ENCODE data around the gene ITPKB. TPM values are rescaled to one million over a fixed set of nuclear protein-coding genes. Genes with fewer than 3 reads are reported as not detected.

ITPKB gene
- total and polyA plus RNA-seq, 7 experiments from 2014 or later, result 51.7 to 429 (median 177) TPM

DNA sequence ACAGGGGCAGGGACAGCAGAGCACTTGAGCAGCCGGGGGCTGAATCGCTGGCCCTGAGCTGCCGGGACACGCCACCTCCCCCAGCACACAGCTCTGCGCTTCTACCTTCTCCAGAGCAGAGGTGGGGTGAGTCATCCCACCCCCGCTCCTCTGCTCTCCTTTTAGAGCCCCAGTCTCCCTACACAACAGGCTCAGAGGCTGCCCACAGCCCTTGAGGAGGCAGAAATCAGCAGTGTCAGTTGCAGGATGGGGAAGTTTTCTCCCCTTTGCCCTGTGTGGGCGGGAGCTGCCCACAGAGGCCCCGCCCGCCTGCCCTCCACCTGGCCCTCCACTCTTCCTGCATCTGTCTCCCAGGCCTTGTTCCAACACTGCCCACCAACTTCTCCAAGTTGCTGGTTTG, 95.9 kb downstream of the ITPKB start:
- ChIA-PET CTCF (interaction anchor here (1.0 to 2.2 kb wide), 5 partner anchors 9 to 186 kb away, joined by 4 to 13 read pairs (median 5); no protein-coding TSS in a partner anchor), POLR2A (interaction anchor here (0.7 to 2.1 kb wide), 11 partner anchors 8 to 185 kb away, joined by 3 to 9 read pairs (median 5); no protein-coding TSS in a partner anchor)
- Mint-ChIP-seq H3K4me1 (peaks cover 11 to 86% (median 52%) of the 10 kb centered on the region in 7 donors), H3K4me3 (peak overlapping the region; percentile 3 to 87 (median 72)), H3K36me3 (peaks cover 3 to 36% (median 12%) of the 10 kb centered on the region in 5 donors), H3K9me3 (peaks cover 0 to 2% (median 0%) of the 10 kb centered on the region in 11 donors), H3K27me3 (no peaks in the 10 kb centered on the region), H3K27ac (peak overlapping the region; percentile 87 to 97 (median 94))
- Histone ChIP-seq H3K27ac (ENCODE audit: low read depth, low read length) (peak overlapping the region; percentile 69), H3K4me3 (ENCODE audit: low read length) (peak overlapping the region; percentile 24), H3K9me3 (ENCODE audit: control insufficient read depth in 2 of 3, low read length in 3 of 3) (no peaks in the 10 kb centered on the region), H3K36me3 (ENCODE audit: control insufficient read depth in 2 of 3, insufficient read depth in 3 of 3, low read length in 3 of 3) (peaks cover 20 to 95% (median 36%) of the 10 kb centered on the region in 3 experiments), H3K27me3 (ENCODE audit: control insufficient read depth in 2 of 2, insufficient read depth in 2 of 2, low read length in 2 of 2) (no peaks in the 10 kb centered on the region), H3K4me1 (ENCODE audit: control insufficient read depth in 2 of 2, insufficient read depth in 2 of 2, low read length in 2 of 2) (peaks cover 38 to 53% of the 10 kb centered on the region in 2 donors)
- peak in 2 of 9 donors; percentile 62 to 73 for DNase-seq
- peak; percentile 70 for ATAC-seq
- intact Hi-C loops (cut with micrococcal nuclease), result loop anchor here (1.0 kb wide), 2 partner anchors 8 to 32 kb away; no protein-coding TSS in a partner anchor

DNA sequence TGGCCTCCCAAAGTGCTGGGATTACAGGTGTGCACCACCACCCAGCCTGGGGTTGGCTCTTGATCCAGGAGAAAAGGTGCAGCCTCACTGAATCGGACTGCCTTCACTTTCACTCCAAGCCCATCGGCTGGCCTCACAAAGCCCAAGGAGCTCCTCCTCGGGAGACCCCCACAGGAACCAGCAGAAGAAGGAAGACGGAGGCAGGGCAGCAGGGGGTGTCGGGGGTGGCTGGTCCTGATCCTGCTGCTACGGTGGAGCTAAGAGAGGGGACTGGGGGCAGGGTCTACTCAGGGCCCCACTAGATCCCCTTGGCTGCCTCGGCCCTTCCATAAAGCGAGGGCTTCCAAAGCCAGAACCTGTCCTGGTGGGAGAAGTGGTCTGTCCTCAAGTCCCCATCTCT, 96.7 kb downstream of the ITPKB start:
- no peak overlapping the region for H3K4me3 ChIP-seq (ENCODE audit: low read length)
- Mint-ChIP-seq H3K9me3 (peaks cover 0 to 2% (median 0%) of the 10 kb centered on the region in 11 donors), H3K4me3 (peak overlapping the region in 2 of 10 donors; percentile 11 to 79), H3K27ac (peak overlapping the region in 8 of 9 donors; percentile 87 to 97 (median 94)), H3K4me1 (peaks cover 17 to 84% (median 47%) of the 10 kb centered on the region in 7 donors), H3K27me3 (no peaks in the 10 kb centered on the region), H3K36me3 (peaks cover 0 to 29% (median 9%) of the 10 kb centered on the region in 5 donors)
- H3K36me3 ChIP-seq (ENCODE audit: control insufficient read depth in 2 of 3, insufficient read depth in 3 of 3, low read length in 3 of 3), result peaks cover 13 to 95% (median 30%) of the 10 kb centered on the region in 3 experiments
- POLR2A ChIA-PET, result interaction anchor here (0.8 to 1.3 kb wide), 4 partner anchors 11 to 84 kb away, joined by 4 to 5 read pairs (median 5); no protein-coding TSS in a partner anchor
- H3K4me1 ChIP-seq (ENCODE audit: control insufficient read depth in 2 of 2, insufficient read depth in 2 of 2, low read length in 2 of 2), result peaks cover 38 to 47% of the 10 kb centered on the region in 2 donors
- H3K9me3 ChIP-seq (ENCODE audit: control insufficient read depth in 2 of 3, low read length in 3 of 3), result no peaks in the 10 kb centered on the region
- H3K27ac ChIP-seq (ENCODE audit: low read depth, low read length), result peak overlapping the region; percentile 69
- DNase-seq, result peak in 1 of 9 donors; percentile 8
- ATAC-seq, result no peak
- H3K27me3 ChIP-seq (ENCODE audit: control insufficient read depth in 2 of 2, insufficient read depth in 2 of 2, low read length in 2 of 2), result no peaks in the 10 kb centered on the region
- CTCF ChIA-PET, result interaction anchor here (1.0 to 1.8 kb wide), 4 partner anchors 16 to 187 kb away, joined by 3 to 12 read pairs (median 4); no protein-coding TSS in a partner anchor
- intact Hi-C loops (cut with micrococcal nuclease), result no loop called here

DNA sequence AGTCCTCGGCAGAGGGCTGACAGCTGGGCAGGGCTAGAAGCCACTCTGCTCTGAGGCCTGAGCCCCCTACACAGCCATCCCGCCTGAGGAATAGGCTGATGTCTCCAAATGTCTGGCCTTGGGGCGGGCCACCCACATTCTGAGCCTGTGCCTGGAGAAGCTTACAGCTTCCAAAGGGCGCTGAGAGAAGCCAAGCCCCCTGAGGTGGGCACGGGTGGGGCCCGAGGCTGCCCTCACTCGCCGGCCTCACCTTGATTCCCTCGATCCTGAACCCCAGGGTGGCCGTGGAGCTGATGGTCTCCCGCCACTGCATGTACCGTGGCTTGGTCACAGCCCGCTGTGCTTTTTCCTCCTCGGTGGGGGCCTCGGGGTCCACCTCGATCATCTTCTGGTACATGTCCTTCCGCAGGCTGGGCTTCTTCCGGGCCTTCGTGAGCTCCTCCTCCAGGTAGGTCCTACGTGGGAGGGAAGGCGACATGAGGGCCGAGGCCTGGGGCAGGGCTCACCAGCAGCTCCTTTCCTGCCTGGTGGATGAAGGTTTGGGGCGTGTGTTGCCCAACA, 97.3 kb downstream of the ITPKB start:
- Histone ChIP-seq H3K4me1 (ENCODE audit: control insufficient read depth in 2 of 2, insufficient read depth in 2 of 2, low read length in 2 of 2) (peaks cover 38 to 45% of the 10 kb centered on the region in 2 donors), H3K4me3 (ENCODE audit: low read length) (no peak overlapping the region), H3K27ac (ENCODE audit: low read depth, low read length) (peak overlapping the region; percentile 69), H3K9me3 (ENCODE audit: control insufficient read depth in 2 of 3, low read length in 3 of 3) (no peaks in the 10 kb centered on the region), H3K36me3 (ENCODE audit: control insufficient read depth in 2 of 3, insufficient read depth in 3 of 3, low read length in 3 of 3) (peaks cover 11 to 95% (median 23%) of the 10 kb centered on the region in 3 experiments), H3K27me3 (ENCODE audit: control insufficient read depth in 2 of 2, insufficient read depth in 2 of 2, low read length in 2 of 2) (no peaks in the 10 kb centered on the region)
- Mint-ChIP-seq H3K4me1 (peaks cover 24 to 84% (median 47%) of the 10 kb centered on the region in 7 donors), H3K36me3 (peaks cover 3 to 30% (median 10%) of the 10 kb centered on the region in 5 donors), H3K4me3 (no peak overlapping the region), H3K9me3 (peaks cover 0 to 2% (median 0%) of the 10 kb centered on the region in 11 donors), H3K27ac (peak overlapping the region in 7 of 9 donors; percentile 60 to 97 (median 94)), H3K27me3 (no peaks in the 10 kb centered on the region)
- CTCF ChIA-PET, result interaction anchor here (0.6 to 2.3 kb wide), 6 partner anchors 15 to 188 kb away, joined by 3 to 7 read pairs (median 4); partner anchors contain the start of gene ITPKB
- POLR2A ChIA-PET, result interaction anchor here (0.6 to 1.4 kb wide), 8 partner anchors 11 to 206 kb away, joined by 3 to 6 read pairs (median 5); no protein-coding TSS in a partner anchor
- DNase-seq (peak in 1 of 9 donors; percentile 8), ATAC-seq (no peak)
- intact Hi-C loops (cut with micrococcal nuclease), result no loop called here

DNA sequence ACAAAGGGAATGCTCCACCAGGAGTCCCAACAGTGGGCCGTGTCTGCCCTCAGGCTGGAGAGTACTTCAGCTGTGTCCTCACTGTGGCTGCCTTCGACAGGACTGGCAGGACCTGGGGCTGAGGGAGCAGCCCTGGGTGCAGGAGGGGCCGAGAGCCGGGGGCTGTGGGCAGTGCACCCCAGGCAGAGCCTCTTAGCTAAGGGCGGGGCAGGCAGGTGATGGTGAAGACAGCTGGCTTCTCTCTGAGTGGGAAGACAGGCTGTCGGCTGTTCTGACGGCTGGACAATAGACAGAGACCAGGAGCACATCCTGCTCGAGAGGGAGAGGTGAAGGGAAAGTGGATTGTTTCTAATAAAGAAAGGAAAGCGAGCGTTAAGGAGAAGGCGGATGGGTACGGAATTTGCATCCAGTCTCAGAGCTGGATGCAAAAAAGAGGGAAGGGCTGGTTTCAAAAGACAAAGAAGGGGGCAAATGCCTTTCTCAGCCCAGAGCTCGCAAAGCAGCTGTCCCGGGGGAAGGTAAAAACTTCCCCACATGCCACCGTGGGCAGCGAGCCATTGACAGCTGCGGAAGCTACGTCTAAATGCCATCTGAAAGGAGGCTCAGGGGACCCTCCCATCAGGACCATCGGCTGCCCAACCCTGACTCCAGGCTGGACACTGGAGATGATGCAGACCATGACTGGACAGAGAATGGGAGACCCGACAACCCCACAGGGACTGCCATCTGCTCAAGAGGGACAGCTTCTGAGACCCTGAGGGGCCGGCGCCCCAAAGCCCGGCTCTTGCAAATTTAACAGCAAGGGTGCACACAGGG, 98.6 kb downstream of the ITPKB start:
- peak overlapping the region in 1 of 10 donors; percentile 49 for H3K4me3 Mint-ChIP-seq
- Histone ChIP-seq H3K36me3 (ENCODE audit: control insufficient read depth in 2 of 3, insufficient read depth in 3 of 3, low read length in 3 of 3) (peaks cover 11 to 95% (median 22%) of the 10 kb centered on the region in 3 experiments), H3K27me3 (ENCODE audit: control insufficient read depth in 2 of 2, insufficient read depth in 2 of 2, low read length in 2 of 2) (no peaks in the 10 kb centered on the region), H3K4me3 (ENCODE audit: low read length) (no peak overlapping the region), H3K27ac (ENCODE audit: low read depth, low read length) (peak overlapping the region; percentile 22), H3K9me3 (ENCODE audit: control insufficient read depth in 2 of 3, low read length in 3 of 3) (no peaks in the 10 kb centered on the region), H3K4me1 (ENCODE audit: control insufficient read depth in 2 of 2, insufficient read depth in 2 of 2, low read length in 2 of 2) (peaks cover 35 to 45% of the 10 kb centered on the region in 2 donors)
- POLR2A ChIA-PET, result interaction anchor here (0.6 to 1.7 kb wide), 5 partner anchors 13 to 90 kb away, joined by 3 to 4 read pairs (median 4); no protein-coding TSS in a partner anchor
- H3K4me1 Mint-ChIP-seq, result peaks cover 36 to 84% (median 45%) of the 10 kb centered on the region in 7 donors
- intact Hi-C loops (cut with micrococcal nuclease), result no loop called here
- peak overlapping the region in 8 of 9 donors; percentile 17 to 94 (median 78) for H3K27ac Mint-ChIP-seq
- CTCF ChIA-PET, result interaction anchor here (1.7 to 2.3 kb wide), 2 partner anchors 14 to 98 kb away, joined by 4 to 7 read pairs; partner anchors contain the start of gene ITPKB
- ATAC-seq (no peak), DNase-seq (no peak)
- H3K9me3 Mint-ChIP-seq, result peaks cover 0 to 2% (median 0%) of the 10 kb centered on the region in 11 donors
- H3K27me3 Mint-ChIP-seq, result no peaks in the 10 kb centered on the region
- peaks cover 6 to 23% (median 12%) of the 10 kb centered on the region in 5 donors for H3K36me3 Mint-ChIP-seq

DNA sequence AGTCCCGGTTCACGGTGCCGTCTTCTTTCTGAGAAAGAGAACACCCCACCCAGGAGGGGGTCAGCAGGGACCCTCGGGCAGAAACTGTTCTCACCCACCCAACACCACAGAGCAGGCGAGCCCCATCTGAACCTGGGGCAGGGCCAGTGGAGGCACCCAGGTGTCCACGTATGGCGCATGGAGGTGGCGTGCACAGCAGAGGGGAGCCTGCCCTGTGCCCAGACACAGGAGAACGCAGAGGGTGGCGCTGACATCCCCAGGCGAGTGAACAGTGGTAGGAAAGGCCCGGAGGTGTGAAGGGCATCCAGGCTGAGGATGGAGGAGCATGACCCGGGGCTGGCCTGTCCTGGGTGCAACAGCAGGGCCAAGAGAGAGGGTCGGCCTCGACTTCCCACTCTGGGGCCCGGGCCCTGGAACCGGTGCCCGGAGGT, 99.4 kb downstream of the ITPKB start:
- Mint-ChIP-seq H3K36me3 (peaks cover 6 to 26% (median 17%) of the 10 kb centered on the region in 5 donors), H3K27me3 (no peaks in the 10 kb centered on the region), H3K27ac (peak overlapping the region in 6 of 9 donors; percentile 51 to 94 (median 78)), H3K4me3 (no peak overlapping the region), H3K9me3 (peaks cover 0 to 2% (median 0%) of the 10 kb centered on the region in 11 donors), H3K4me1 (peaks cover 42 to 84% (median 45%) of the 10 kb centered on the region in 7 donors)
- Histone ChIP-seq H3K4me3 (ENCODE audit: low read length) (no peak overlapping the region), H3K9me3 (ENCODE audit: control insufficient read depth in 2 of 3, low read length in 3 of 3) (no peaks in the 10 kb centered on the region), H3K27me3 (ENCODE audit: control insufficient read depth in 2 of 2, insufficient read depth in 2 of 2, low read length in 2 of 2) (no peaks in the 10 kb centered on the region), H3K27ac (ENCODE audit: low read depth, low read length) (no peak overlapping the region), H3K36me3 (ENCODE audit: control insufficient read depth in 2 of 3, insufficient read depth in 3 of 3, low read length in 3 of 3) (peaks cover 11 to 92% (median 22%) of the 10 kb centered on the region in 3 experiments), H3K4me1 (ENCODE audit: control insufficient read depth in 2 of 2, insufficient read depth in 2 of 2, low read length in 2 of 2) (peaks cover 34 to 45% of the 10 kb centered on the region in 2 donors)
- intact Hi-C loops (cut with micrococcal nuclease), result no loop called here
- ChIA-PET CTCF (interaction anchor here (2.3 kb wide), 1 partner anchor 99 kb away, joined by 7 read pairs; the partner anchor contains the start of gene ITPKB), POLR2A (interaction anchor here (1.7 kb wide), 1 partner anchor 91 kb away, joined by 4 read pairs; no protein-coding TSS in a partner anchor)
- no peak for ATAC-seq
- DNase-seq, result no peak

Measured in naive thymus-derived CD4-positive, alpha-beta T cell (primary cell).